Activated naive CD4-positive, alpha-beta T cell treated with anti-CD3 and anti-CD28 coated beads for 36 hours (primary cell): ENCODE measurements around the gene ACP6. TPM values are rescaled to one million over a fixed set of nuclear protein-coding genes. Genes with fewer than 3 reads are reported as not detected.
"Not testable (repeated sequence)": the region's sequence is repeated elsewhere in the genome, so short reads cannot be mapped to it uniquely, and the experiment has no call there.

ENCODE experiments used
- CTCF ChIA-PET: fragments of 350-600 bp; sonication (Branson Sonifier 250); formaldehyde crosslinking; loops from one replicate; lab custom pipeline; 2021; ENCODE audit warnings: antibody characterized with exemption; lab: Charles Lee
- DNase-seq: peaks from one replicate; pipeline ENCODE4 v3.0.0-alpha.2; 2020
- H3K27ac Mint-ChIP-seq: one replicate; pipeline ENCODE4 v1.8.0; 2021; ENCODE audit warnings: mild to moderate bottlenecking, mixed read lengths
- H3K27me3 Mint-ChIP-seq: one replicate; pipeline ENCODE4 v1.8.0; 2021; ENCODE audit warnings: low read depth, mixed read lengths
- H3K36me3 Mint-ChIP-seq: one replicate; pipeline ENCODE4 v1.8.0; 2021; ENCODE audit warnings: low read depth, mixed read lengths
- H3K4me1 Mint-ChIP-seq: one replicate; pipeline ENCODE4 v1.8.0; 2021; ENCODE audit warnings: low read depth, mixed read lengths
- H3K4me3 Mint-ChIP-seq: one replicate; pipeline ENCODE4 v1.8.0; 2021; ENCODE audit warnings: mild to moderate bottlenecking, moderate library complexity, mixed read lengths
- H3K9me3 Mint-ChIP-seq: one replicate; pipeline ENCODE4 v1.8.0; 2021; ENCODE audit warnings: mixed read lengths
- intact Hi-C: fragments of 100-400 bp; cut with micrococcal nuclease; formaldehyde crosslinking; loops from one replicate; pipeline ENCODE4 v1.15.1; 2023
- total RNA-seq, 2 experiments: library from RNA; stranded (reverse); gene quantifications; one replicate each; pipeline ENCODE4 v1.2.3, GENCODE V29; 2021

Gene ACP6
- total RNA-seq, 2 experiments from 2014 or later: 14.4 to 16.3 TPM

DNA sequence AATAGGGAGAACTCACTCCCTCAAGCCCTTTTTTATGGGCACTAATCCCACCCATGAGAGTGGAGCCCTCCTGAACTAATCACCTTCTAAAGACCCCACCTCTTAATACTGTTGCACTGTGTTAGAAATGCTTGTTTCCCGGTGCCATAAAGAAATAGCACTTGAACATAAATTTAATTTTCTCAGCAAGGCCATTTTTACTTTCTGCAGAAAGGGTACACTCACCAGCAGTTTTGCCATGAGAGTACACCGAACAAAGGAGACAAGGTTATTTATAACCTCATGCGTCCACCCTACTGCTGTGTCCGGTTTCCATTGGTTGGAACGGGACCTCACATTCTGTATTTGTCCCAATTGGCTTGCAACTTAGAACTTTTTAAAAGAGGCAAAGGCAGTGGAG lies 7.4 kb upstream of the ACP6 start:
- CTCF ChIA-PET, H3K4me1 Mint-ChIP-seq, H3K4me3 Mint-ChIP-seq, DNase-seq, H3K27me3 Mint-ChIP-seq, H3K27ac Mint-ChIP-seq, intact Hi-C loops, H3K36me3 Mint-ChIP-seq: not testable (repeated sequence)
- peaks cover 17% of the 10 kb centered on the region for H3K9me3 Mint-ChIP-seq

- CTCF ChIA-PET: interaction anchor here (0.7 to 1.5 kb wide), 3 partner anchors 11 to 46 kb away, joined by 3 to 5 read pairs (median 3); no protein-coding TSS in a partner anchor
- intact Hi-C loops: no loop called here
- Mint-ChIP-seq H3K36me3 (no peaks in the 10 kb centered on the region), H3K4me1 (no peaks in the 10 kb centered on the region), H3K9me3 (peaks cover 12% of the 10 kb centered on the region), H3K4me3 (no peak overlapping the region), H3K27ac (no peak overlapping the region), H3K27me3 (no peaks in the 10 kb centered on the region)
- no peak for DNase-seq
These were observed 6.2 kb upstream of the ACP6 start for GRCh38 chr1:147676311-147677085.

- Mint-ChIP-seq H3K4me1 (peaks cover 11% of the 10 kb centered on the region), H3K9me3 (peaks cover 12% of the 10 kb centered on the region), H3K4me3 (no peak overlapping the region), H3K27ac (no peak overlapping the region), H3K36me3 (no peaks in the 10 kb centered on the region), H3K27me3 (no peaks in the 10 kb centered on the region)
- CTCF ChIA-PET: interaction anchor here (1.2 to 1.5 kb wide), 2 partner anchors 33 to 219 kb away, joined by 3 read pairs; no protein-coding TSS in a partner anchor
- intact Hi-C loops: loop anchor here (5.0 kb wide), 1 partner anchor 77 kb away; no protein-coding TSS in a partner anchor
- no peak for DNase-seq
These were observed 3.5 kb upstream of the ACP6 start for GRCh38 chr1:147673816-147674215.

GRCh38 chr1:147673406-147673805 lies 3.1 kb upstream of the ACP6 start:
- DNase-seq: no peak
- Mint-ChIP-seq H3K27me3 (no peaks in the 10 kb centered on the region), H3K36me3 (no peaks in the 10 kb centered on the region), H3K4me3 (no peak overlapping the region), H3K4me1 (peaks cover 15% of the 10 kb centered on the region), H3K27ac (no peak overlapping the region), H3K9me3 (peaks cover 12% of the 10 kb centered on the region)
- CTCF ChIA-PET: no interaction called here
- intact Hi-C loops: loop anchor here (5.0 kb wide), 1 partner anchor 76 kb away; no protein-coding TSS in a partner anchor

GRCh38 chr1:147669469-147670318 lies 630 bp downstream of the ACP6 start:
- Mint-ChIP-seq H3K27me3 (no peaks in the 10 kb centered on the region), H3K36me3 (no peaks in the 10 kb centered on the region), H3K27ac (peak overlapping the region; percentile 76), H3K4me3 (peak overlapping the region; percentile 85), H3K4me1 (peaks cover 16% of the 10 kb centered on the region), H3K9me3 (no peaks in the 10 kb centered on the region)
- CTCF ChIA-PET: interaction anchor here (0.6 to 1.5 kb wide), 4 partner anchors 9 to 307 kb away, joined by 3 to 5 read pairs (median 4); no protein-coding TSS in a partner anchor
- peak; percentile 63 for DNase-seq
- intact Hi-C loops: loop anchor here (5.0 kb wide), 1 partner anchor 72 kb away; no protein-coding TSS in a partner anchor

- no peaks in the 10 kb centered on the region for H3K27me3 Mint-ChIP-seq
- intact Hi-C loops: no loop called here
- H3K4me1 Mint-ChIP-seq: peaks cover 14% of the 10 kb centered on the region
- peaks cover 2% of the 10 kb centered on the region for H3K36me3 Mint-ChIP-seq
- H3K9me3 Mint-ChIP-seq: no peaks in the 10 kb centered on the region
- no peak overlapping the region for H3K27ac Mint-ChIP-seq
- H3K4me3 Mint-ChIP-seq: no peak overlapping the region
- DNase-seq: no peak
- CTCF ChIA-PET: interaction anchor here (1.0 to 1.7 kb wide), 4 partner anchors 11 to 38 kb away, joined by 3 to 6 read pairs (median 4); no protein-coding TSS in a partner anchor
These were observed 4.8 kb downstream of the ACP6 start for GRCh38 chr1:147665521-147665920.

- peaks cover 11% of the 10 kb centered on the region for H3K4me1 Mint-ChIP-seq
- H3K27ac Mint-ChIP-seq: no peak overlapping the region
- intact Hi-C loops: no loop called here
- peaks cover 5% of the 10 kb centered on the region for H3K36me3 Mint-ChIP-seq
- DNase-seq: no peak
- H3K9me3 Mint-ChIP-seq: no peaks in the 10 kb centered on the region
- H3K4me3 Mint-ChIP-seq: no peak overlapping the region
- CTCF ChIA-PET: interaction anchor here (1.5 to 1.7 kb wide), 2 partner anchors 21 to 23 kb away, joined by 4 to 6 read pairs; no protein-coding TSS in a partner anchor
- H3K27me3 Mint-ChIP-seq: no peaks in the 10 kb centered on the region
These were observed 6.1 kb downstream of the ACP6 start for GRCh38 chr1:147664206-147664605.

DNA sequence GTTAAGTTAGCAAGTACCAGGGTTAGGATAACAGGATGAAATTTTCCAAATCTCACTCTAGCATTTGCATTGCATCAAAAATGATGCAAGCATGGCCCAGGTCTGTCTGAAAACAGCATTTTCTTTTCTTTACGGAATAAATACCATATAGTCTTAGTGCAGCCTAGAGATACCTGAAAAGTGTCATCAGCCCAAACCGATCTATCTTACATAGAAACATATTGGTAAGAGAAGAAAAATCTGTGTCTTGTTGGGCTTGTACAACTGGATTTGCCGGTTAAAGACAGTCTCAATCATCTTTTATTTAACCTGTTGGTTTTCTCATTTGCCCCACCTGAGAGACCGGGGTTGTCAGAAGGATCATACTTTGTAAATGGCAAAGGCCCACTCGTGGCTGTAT lies 15.8 kb downstream of the ACP6 start:
- CTCF ChIA-PET: no interaction called here
- Mint-ChIP-seq H3K9me3 (no peaks in the 10 kb centered on the region), H3K27me3 (no peaks in the 10 kb centered on the region), H3K36me3 (peaks cover 16% of the 10 kb centered on the region), H3K4me1 (no peaks in the 10 kb centered on the region), H3K27ac (no peak overlapping the region), H3K4me3 (no peak overlapping the region)
- intact Hi-C loops: no loop called here
- no peak for DNase-seq

- intact Hi-C loops: no loop called here
- Mint-ChIP-seq H3K4me1 (peaks cover 19% of the 10 kb centered on the region), H3K27me3 (no peaks in the 10 kb centered on the region), H3K9me3 (no peaks in the 10 kb centered on the region), H3K4me3 (no peak overlapping the region), H3K36me3 (peaks cover 12% of the 10 kb centered on the region), H3K27ac (no peak overlapping the region)
- DNase-seq: no peak
- CTCF ChIA-PET: interaction anchor here (0.5 to 2.4 kb wide), 4 partner anchors 12 to 156 kb away, joined by 3 to 10 read pairs (median 5); no protein-coding TSS in a partner anchor
These were observed 18.0 kb downstream of the ACP6 start for GRCh38 chr1:147652306-147652705.

- CTCF ChIA-PET: interaction anchor here (0.5 to 2.4 kb wide), 2 partner anchors 11 to 34 kb away, joined by 4 to 10 read pairs; no protein-coding TSS in a partner anchor
- intact Hi-C loops: no loop called here
These were observed 18.9 kb downstream of the ACP6 start for GRCh38 chr1:147651466-147651865.

DNA sequence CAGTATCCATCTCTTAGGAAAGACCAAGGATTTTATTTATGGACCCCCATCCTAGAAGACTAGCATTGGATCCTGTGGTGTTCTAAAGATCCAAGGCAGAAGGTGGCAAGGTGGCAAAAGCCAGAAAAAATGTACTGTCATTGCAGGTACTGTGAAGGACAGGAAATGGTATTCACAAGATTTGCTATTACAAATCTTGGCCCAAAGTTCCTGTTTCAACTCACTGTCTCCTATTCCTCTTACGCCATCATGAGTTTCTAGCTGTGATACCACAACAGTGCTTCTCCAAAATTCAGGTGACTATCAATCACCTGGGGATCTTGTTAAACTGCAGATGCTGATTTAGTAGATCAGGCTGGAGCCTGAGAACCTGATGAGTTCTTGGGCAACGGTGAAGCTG lies 21.4 kb downstream of the ACP6 start:
- intact Hi-C loops: no loop called here
- Mint-ChIP-seq H3K36me3 (peaks cover 10% of the 10 kb centered on the region), H3K4me3 (no peak overlapping the region), H3K4me1 (peaks cover 39% of the 10 kb centered on the region), H3K27me3 (no peaks in the 10 kb centered on the region), H3K9me3 (no peaks in the 10 kb centered on the region), H3K27ac (no peak overlapping the region)
- CTCF ChIA-PET: interaction anchor here (1.1 to 1.9 kb wide), 3 partner anchors 10 to 53 kb away, joined by 3 to 5 read pairs (median 3); no protein-coding TSS in a partner anchor
- DNase-seq: no peak

More at GRCh38 chr1:147651466-147651865, 18.9 kb downstream of the ACP6 start:
- Mint-ChIP-seq H3K27ac (no peak overlapping the region), H3K4me3 (no peak overlapping the region), H3K4me1 (peaks cover 27% of the 10 kb centered on the region), H3K9me3 (no peaks in the 10 kb centered on the region), H3K27me3 (no peaks in the 10 kb centered on the region), H3K36me3 (peaks cover 12% of the 10 kb centered on the region)
- no peak for DNase-seq
